ENCODE data around the gene UGT1A1.
"Not testable (repeated sequence)": the region's sequence is repeated elsewhere in the genome, so short reads cannot be mapped to it uniquely, and the experiment has no call there.

Gene UGT1A1

DNA sequence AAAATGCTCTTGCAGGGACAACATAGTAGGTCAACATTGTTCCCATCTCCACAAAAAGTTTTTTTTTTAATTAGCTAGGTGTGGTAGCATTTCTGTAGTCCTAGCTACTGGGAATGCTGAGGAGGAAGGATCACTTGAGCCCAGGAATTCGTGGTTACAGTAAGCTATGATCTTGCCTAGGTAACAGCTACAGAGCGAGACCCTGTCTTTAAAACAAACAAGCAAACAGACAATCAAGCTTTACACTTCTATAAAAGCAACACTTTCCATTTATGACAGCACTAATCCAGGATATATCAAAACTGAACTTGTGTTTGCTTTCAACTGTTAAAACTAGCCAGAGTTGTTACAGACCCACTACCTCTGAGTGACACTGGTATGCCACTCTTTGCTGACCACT lies 19.2 kb upstream of the UGT1A1 start:
- TF ChIP-seq GABPA (IDR thresholded peaks at IDR 0.05; ENCODE audit: low read depth) (no peak), SPI1 (IDR thresholded peaks at IDR 0.05; ENCODE audit: borderline replicate concordance, low read depth) (no peak)
- TF ChIP-seq, protein P1, sequence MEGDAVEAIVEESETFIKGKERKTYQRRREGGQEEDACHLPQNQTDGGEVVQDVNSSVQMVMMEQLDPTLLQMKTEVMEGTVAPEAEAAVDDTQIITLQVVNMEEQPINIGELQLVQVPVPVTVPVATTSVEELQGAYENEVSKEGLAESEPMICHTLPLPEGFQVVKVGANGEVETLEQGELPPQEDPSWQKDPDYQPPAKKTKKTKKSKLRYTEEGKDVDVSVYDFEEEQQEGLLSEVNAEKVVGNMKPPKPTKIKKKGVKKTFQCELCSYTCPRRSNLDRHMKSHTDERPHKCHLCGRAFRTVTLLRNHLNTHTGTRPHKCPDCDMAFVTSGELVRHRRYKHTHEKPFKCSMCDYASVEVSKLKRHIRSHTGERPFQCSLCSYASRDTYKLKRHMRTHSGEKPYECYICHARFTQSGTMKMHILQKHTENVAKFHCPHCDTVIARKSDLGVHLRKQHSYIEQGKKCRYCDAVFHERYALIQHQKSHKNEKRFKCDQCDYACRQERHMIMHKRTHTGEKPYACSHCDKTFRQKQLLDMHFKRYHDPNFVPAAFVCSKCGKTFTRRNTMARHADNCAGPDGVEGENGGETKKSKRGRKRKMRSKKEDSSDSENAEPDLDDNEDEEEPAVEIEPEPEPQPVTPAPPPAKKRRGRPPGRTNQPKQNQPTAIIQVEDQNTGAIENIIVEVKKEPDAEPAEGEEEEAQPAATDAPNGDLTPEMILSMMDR (IDR thresholded peaks at IDR 0.05; ENCODE audit: insufficient read depth, low read length): no peak
- TF ChIP-seq, protein P2, sequence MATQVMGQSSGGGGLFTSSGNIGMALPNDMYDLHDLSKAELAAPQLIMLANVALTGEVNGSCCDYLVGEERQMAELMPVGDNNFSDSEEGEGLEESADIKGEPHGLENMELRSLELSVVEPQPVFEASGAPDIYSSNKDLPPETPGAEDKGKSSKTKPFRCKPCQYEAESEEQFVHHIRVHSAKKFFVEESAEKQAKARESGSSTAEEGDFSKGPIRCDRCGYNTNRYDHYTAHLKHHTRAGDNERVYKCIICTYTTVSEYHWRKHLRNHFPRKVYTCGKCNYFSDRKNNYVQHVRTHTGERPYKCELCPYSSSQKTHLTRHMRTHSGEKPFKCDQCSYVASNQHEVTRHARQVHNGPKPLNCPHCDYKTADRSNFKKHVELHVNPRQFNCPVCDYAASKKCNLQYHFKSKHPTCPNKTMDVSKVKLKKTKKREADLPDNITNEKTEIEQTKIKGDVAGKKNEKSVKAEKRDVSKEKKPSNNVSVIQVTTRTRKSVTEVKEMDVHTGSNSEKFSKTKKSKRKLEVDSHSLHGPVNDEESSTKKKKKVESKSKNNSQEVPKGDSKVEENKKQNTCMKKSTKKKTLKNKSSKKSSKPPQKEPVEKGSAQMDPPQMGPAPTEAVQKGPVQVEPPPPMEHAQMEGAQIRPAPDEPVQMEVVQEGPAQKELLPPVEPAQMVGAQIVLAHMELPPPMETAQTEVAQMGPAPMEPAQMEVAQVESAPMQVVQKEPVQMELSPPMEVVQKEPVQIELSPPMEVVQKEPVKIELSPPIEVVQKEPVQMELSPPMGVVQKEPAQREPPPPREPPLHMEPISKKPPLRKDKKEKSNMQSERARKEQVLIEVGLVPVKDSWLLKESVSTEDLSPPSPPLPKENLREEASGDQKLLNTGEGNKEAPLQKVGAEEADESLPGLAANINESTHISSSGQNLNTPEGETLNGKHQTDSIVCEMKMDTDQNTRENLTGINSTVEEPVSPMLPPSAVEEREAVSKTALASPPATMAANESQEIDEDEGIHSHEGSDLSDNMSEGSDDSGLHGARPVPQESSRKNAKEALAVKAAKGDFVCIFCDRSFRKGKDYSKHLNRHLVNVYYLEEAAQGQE (IDR thresholded peaks at IDR 0.05; ENCODE audit: insufficient replicate concordance, low read depth): no peak
- peaks cover 2% of the 10 kb centered on the region for H3K27me3 ChIP-seq (ENCODE audit: insufficient read depth, poor library complexity, severe bottlenecking)
- DNase-seq (ENCODE audit: low read depth in 1 of 2, low spot score in 1 of 2): no peak
- H3K27ac ChIP-seq (replicated peaks): no peak overlapping the region
- H3K4me3 ChIP-seq (replicated peaks; ENCODE audit: insufficient read depth, low read length): no peak overlapping the region

GRCh38 chr2:233743464-233744259 lies 16.4 kb upstream of the UGT1A1 start:
- no peak for DNase-seq (ENCODE audit: low read depth in 1 of 2, low spot score in 1 of 2)
- Histone ChIP-seq H3K27ac (replicated peaks) (no peak overlapping the region), H3K27me3 (ENCODE audit: insufficient read depth, poor library complexity, severe bottlenecking) (peaks cover 2% of the 10 kb centered on the region), H3K4me3 (replicated peaks; ENCODE audit: insufficient read depth, low read length) (no peak overlapping the region)
- TF ChIP-seq SPI1 (IDR thresholded peaks at IDR 0.05; ENCODE audit: borderline replicate concordance, low read depth): no peak
- no peak for TF ChIP-seq GABPA (IDR thresholded peaks at IDR 0.05; ENCODE audit: low read depth)
- TF ChIP-seq POLR2AphosphoS5 (IDR thresholded peaks at IDR 0.05; ENCODE audit: low read depth): no peak
- TF ChIP-seq, protein P1 (IDR thresholded peaks at IDR 0.05; ENCODE audit: insufficient read depth, low read length): no peak
- TF ChIP-seq, protein P2 (IDR thresholded peaks at IDR 0.05; ENCODE audit: insufficient replicate concordance, low read depth): no peak

GRCh38 chr2:233745073-233745755 lies 14.9 kb upstream of the UGT1A1 start:
- TF ChIP-seq POLR2AphosphoS5 (IDR thresholded peaks at IDR 0.05; ENCODE audit: low read depth) (no peak), SPI1 (IDR thresholded peaks at IDR 0.05; ENCODE audit: borderline replicate concordance, low read depth) (no peak), GABPA (IDR thresholded peaks at IDR 0.05; ENCODE audit: low read depth) (no peak)
- TF ChIP-seq, protein P2 (IDR thresholded peaks at IDR 0.05; ENCODE audit: insufficient replicate concordance, low read depth): no peak
- DNase-seq (ENCODE audit: low read depth in 1 of 2, low spot score in 1 of 2): no peak
- H3K4me3 ChIP-seq (replicated peaks; ENCODE audit: insufficient read depth, low read length): no peak overlapping the region
- H3K27me3 ChIP-seq (ENCODE audit: insufficient read depth, poor library complexity, severe bottlenecking): peaks cover 2% of the 10 kb centered on the region
- no peak overlapping the region for H3K27ac ChIP-seq (replicated peaks)

- not testable (repeated sequence) for H3K27me3 ChIP-seq (ENCODE audit: insufficient read depth, poor library complexity, severe bottlenecking); DNase-seq (ENCODE audit: low read depth in 1 of 2, low spot score in 1 of 2); H3K4me3 ChIP-seq (replicated peaks; ENCODE audit: insufficient read depth, low read length); H3K27ac ChIP-seq (replicated peaks)
Measured at GRCh38 chr2:233745838-233746237, 14.2 kb upstream of the UGT1A1 start.
